MM.1S (cell line): ENCODE measurements around the gene SNX1.

Experiments used
- EZH2 ChIP-seq: fragments of 300-600 bp; sonication (generic); optimal IDR thresholded peaks from 2 replicates; pipeline ENCODE3; 2017; ENCODE audit warnings: low read depth, mild to moderate bottlenecking, antibody characterized with exemption, low read length, mixed read lengths
- TF ChIP-seq, protein P1 (sequence below): fragments of 300-600 bp; sonication (generic); IDR thresholded peaks from 2 replicates; pipeline ENCODE4 v1.5.1; 2016; ENCODE audit warnings: antibody characterized with exemption, low read length, mixed read lengths

DNA sequence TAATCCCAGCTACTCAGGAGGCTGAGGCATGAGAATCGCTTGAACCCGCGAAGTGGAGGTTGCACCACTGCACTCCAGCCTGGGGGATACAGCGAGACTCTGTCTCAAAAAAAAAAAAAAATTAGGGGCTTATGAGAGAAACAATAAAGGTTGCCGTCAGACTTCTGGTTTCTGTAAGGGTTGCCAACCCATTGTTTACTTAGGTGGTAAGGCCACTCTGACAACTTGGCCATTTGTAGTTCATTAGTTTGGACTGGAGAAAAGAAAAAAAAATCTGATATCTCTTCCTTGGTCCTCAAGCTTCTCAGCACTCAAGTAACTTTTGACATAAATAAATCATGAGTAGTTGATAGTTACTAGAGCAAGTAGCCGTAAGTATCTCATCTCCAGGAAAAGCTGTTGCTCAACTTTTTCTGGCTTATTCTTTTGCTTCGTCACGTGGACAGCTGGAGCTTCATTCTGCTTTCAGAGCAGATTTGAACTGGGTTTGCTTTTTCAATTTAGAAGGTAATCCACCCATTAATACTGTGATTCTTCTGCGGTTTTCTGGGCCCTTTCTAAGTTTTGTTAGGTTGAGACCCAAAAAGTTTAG, 9.4 kb downstream of the SNX1 start:
- no peak for TF ChIP-seq EZH2
- TF ChIP-seq, protein P1, sequence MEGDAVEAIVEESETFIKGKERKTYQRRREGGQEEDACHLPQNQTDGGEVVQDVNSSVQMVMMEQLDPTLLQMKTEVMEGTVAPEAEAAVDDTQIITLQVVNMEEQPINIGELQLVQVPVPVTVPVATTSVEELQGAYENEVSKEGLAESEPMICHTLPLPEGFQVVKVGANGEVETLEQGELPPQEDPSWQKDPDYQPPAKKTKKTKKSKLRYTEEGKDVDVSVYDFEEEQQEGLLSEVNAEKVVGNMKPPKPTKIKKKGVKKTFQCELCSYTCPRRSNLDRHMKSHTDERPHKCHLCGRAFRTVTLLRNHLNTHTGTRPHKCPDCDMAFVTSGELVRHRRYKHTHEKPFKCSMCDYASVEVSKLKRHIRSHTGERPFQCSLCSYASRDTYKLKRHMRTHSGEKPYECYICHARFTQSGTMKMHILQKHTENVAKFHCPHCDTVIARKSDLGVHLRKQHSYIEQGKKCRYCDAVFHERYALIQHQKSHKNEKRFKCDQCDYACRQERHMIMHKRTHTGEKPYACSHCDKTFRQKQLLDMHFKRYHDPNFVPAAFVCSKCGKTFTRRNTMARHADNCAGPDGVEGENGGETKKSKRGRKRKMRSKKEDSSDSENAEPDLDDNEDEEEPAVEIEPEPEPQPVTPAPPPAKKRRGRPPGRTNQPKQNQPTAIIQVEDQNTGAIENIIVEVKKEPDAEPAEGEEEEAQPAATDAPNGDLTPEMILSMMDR, result no peak
